ENCODE data around the gene P4HA2. TPM values are rescaled to one million over a fixed set of nuclear protein-coding genes. Genes with fewer than 3 reads are reported as not detected.

The P4HA2 gene
- total RNA-seq, 4 donors from 2014 or later: 32.8 to 48.7 (median 37.6) TPM

- no peaks in the 10 kb centered on the region for H3K9me3 ChIP-seq
- no peak for TF ChIP-seq POLR2AphosphoS5 (IDR thresholded peaks at IDR 0.05)
- peak overlapping the region in 3 of 4 donors; percentile 98 to 99 (median 98) for H3K27ac ChIP-seq
- peaks cover 5 to 64% (median 35%) of the 10 kb centered on the region in 3 donors for H3K4me1 ChIP-seq
- no peak overlapping the region for H3K4me3 ChIP-seq
- ATAC-seq: no peak
- WGBS, 2 donors (ENCODE audit: low coverage in 1 of 2): 91 to 100% methylated on average over 3 of the region's 4 CpGs
- no peaks in the 10 kb centered on the region for H3K36me3 ChIP-seq
- H3K27me3 ChIP-seq: no peaks in the 10 kb centered on the region
Measured at GRCh38 chr5:132256086-132256782, 28.6 kb upstream of the P4HA2 start.

- Histone ChIP-seq H3K27me3 (no peaks in the 10 kb centered on the region), H3K4me1 (peaks cover 0 to 47% (median 18%) of the 10 kb centered on the region in 3 donors), H3K9me3 (no peaks in the 10 kb centered on the region), H3K27ac (peak overlapping the region in 3 of 4 donors; percentile 46 to 63 (median 60)), H3K36me3 (no peaks in the 10 kb centered on the region), H3K4me3 (no peak overlapping the region)
- peak; percentile 11 for ATAC-seq
- TF ChIP-seq POLR2AphosphoS5 (IDR thresholded peaks at IDR 0.05) (peak; percentile 58), EP300 (IDR thresholded peaks at IDR 0.05) (no peak)
- 0 to 37% methylated on average over 3 of the region's 7 CpGs for WGBS, 2 donors (ENCODE audit: low coverage in 1 of 2)
Measured at GRCh38 chr5:132254321-132254977, 26.8 kb upstream of the P4HA2 start.

GRCh38 chr5:132253452-132254320 lies 26.0 kb upstream of the P4HA2 start:
- no peaks in the 10 kb centered on the region for H3K27me3 ChIP-seq
- no peak for TF ChIP-seq POLR2A (IDR thresholded peaks at IDR 0.05)
- TF ChIP-seq POLR2AphosphoS5 (IDR thresholded peaks at IDR 0.05): no peak
- TF ChIP-seq, protein P1, sequence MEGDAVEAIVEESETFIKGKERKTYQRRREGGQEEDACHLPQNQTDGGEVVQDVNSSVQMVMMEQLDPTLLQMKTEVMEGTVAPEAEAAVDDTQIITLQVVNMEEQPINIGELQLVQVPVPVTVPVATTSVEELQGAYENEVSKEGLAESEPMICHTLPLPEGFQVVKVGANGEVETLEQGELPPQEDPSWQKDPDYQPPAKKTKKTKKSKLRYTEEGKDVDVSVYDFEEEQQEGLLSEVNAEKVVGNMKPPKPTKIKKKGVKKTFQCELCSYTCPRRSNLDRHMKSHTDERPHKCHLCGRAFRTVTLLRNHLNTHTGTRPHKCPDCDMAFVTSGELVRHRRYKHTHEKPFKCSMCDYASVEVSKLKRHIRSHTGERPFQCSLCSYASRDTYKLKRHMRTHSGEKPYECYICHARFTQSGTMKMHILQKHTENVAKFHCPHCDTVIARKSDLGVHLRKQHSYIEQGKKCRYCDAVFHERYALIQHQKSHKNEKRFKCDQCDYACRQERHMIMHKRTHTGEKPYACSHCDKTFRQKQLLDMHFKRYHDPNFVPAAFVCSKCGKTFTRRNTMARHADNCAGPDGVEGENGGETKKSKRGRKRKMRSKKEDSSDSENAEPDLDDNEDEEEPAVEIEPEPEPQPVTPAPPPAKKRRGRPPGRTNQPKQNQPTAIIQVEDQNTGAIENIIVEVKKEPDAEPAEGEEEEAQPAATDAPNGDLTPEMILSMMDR (IDR thresholded peaks at IDR 0.05): no peak
- TF ChIP-seq EP300 (IDR thresholded peaks at IDR 0.05): no peak
- no peak overlapping the region for H3K4me3 ChIP-seq
- peaks cover 0 to 39% (median 13%) of the 10 kb centered on the region in 3 donors for H3K4me1 ChIP-seq
- no peaks in the 10 kb centered on the region for H3K9me3 ChIP-seq
- WGBS, 2 donors (ENCODE audit: low coverage in 1 of 2): 80% methylated on average over 2 of the region's 8 CpGs; no CpG with 5 or more reads in 1 of the 2 donors
- ATAC-seq: no peak
- no peaks in the 10 kb centered on the region for H3K36me3 ChIP-seq
- peak overlapping the region in 3 of 4 donors; percentile 46 to 63 (median 60) for H3K27ac ChIP-seq

DNA sequence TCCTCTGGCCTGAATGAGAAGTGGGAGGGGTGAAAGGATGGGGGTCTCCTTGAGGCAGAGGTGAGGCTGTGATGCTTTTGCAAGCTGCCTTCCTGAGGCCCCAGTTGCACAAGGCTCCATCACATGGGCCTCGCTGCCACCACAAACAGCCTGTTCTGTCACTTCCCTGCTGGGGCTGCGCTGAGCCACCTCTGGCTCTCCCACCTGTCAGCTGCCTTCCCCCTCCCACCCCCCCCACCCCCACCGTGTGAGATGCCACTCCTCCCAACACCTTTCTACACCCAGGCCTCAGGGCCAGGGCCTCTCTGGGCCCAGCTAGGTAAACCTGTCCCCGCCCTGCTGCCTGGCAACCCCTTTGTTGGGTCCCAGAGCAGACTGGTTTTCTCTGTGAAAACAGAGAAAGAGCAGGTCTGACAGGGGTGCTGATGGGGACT lies 25.4 kb upstream of the P4HA2 start:
- H3K4me3 ChIP-seq: no peak overlapping the region
- no CpG with 5 or more reads among the region's 4 CpGs for WGBS, 2 donors (ENCODE audit: low coverage in 1 of 2)
- H3K27ac ChIP-seq: no peak overlapping the region
- no peak for TF ChIP-seq POLR2A (IDR thresholded peaks at IDR 0.05)
- TF ChIP-seq POLR2AphosphoS5 (IDR thresholded peaks at IDR 0.05): no peak
- TF ChIP-seq, protein P1 (IDR thresholded peaks at IDR 0.05): no peak
- TF ChIP-seq EP300 (IDR thresholded peaks at IDR 0.05): no peak
- H3K4me1 ChIP-seq: peaks cover 0 to 32% (median 13%) of the 10 kb centered on the region in 3 donors
- ATAC-seq: no peak
- no peaks in the 10 kb centered on the region for H3K36me3 ChIP-seq
- H3K9me3 ChIP-seq: no peaks in the 10 kb centered on the region
- H3K27me3 ChIP-seq: no peaks in the 10 kb centered on the region

- peaks cover 0 to 3% (median 0%) of the 10 kb centered on the region in 3 donors for H3K9me3 ChIP-seq
- no peak overlapping the region for H3K4me3 ChIP-seq
- ATAC-seq: no peak
- no peak overlapping the region for H3K27ac ChIP-seq
- H3K4me1 ChIP-seq: peaks cover 0 to 19% (median 10%) of the 10 kb centered on the region in 3 donors
- H3K36me3 ChIP-seq: no peaks in the 10 kb centered on the region
- WGBS, 2 donors (ENCODE audit: low coverage in 1 of 2): 100% methylated on average over 2 of the region's 10 CpGs; no CpG with 5 or more reads in 1 of the 2 donors
- TF ChIP-seq POLR2AphosphoS5 (IDR thresholded peaks at IDR 0.05) (no peak), POLR2A (IDR thresholded peaks at IDR 0.05) (no peak), EP300 (IDR thresholded peaks at IDR 0.05) (no peak)
- TF ChIP-seq, protein P1 (IDR thresholded peaks at IDR 0.05): no peak
- no peaks in the 10 kb centered on the region for H3K27me3 ChIP-seq
Measured at GRCh38 chr5:132251220-132251725, 23.6 kb upstream of the P4HA2 start.
